MG63 (cell line): Measurements from ENCODE around the gene MRPL57. TPM values are rescaled to one million over a fixed set of nuclear protein-coding genes. Genes with fewer than 3 reads are reported as not detected.
"Not testable (repeated sequence)": the region's sequence is repeated elsewhere in the genome, so short reads cannot be mapped to it uniquely, and the experiment has no call there.

ENCODE experiments used
- DNase-seq: peaks from one replicate; pipeline ENCODE4 v3.0.0-alpha.2; 2020
- H3K27me3 ChIP-seq: fragments of 250-450 bp; sonication (Bioruptor Pico); 2 replicates; pipeline ENCODE4 v1.5.1; 2020; ENCODE audit warnings: mild to moderate bottlenecking, moderate library complexity
- H3K36me3 ChIP-seq: fragments of 250-450 bp; sonication (Bioruptor Pico); 2 replicates; pipeline ENCODE4 v1.5.1; 2020; ENCODE audit warnings: mild to moderate bottlenecking, moderate library complexity
- H3K4me3 ChIP-seq: fragments of 250-450 bp; sonication (Bioruptor Pico); 2 replicates; pipeline ENCODE4 v1.5.1; 2020; ENCODE audit warnings: mild to moderate bottlenecking, moderate library complexity
- H3K9me3 ChIP-seq: fragments of 250-450 bp; sonication (Bioruptor Pico); 2 replicates; pipeline ENCODE4 v1.5.1; 2020; ENCODE audit warnings: mild to moderate bottlenecking, moderate library complexity
- total RNA-seq: library from RNA; depleted of rRNA; stranded (reverse); fragments of >200 nt; shearing (Covaris generic); gene quantifications from 2 replicates; pipeline ENCODE4 v1.2.3, GENCODE V29; 2014; ENCODE audit warnings: low replicate concordance

MRPL57 gene
- total RNA-seq, 1 experiment from 2014 or later, result 18.0 TPM

- not testable (repeated sequence) for H3K4me3 ChIP-seq, H3K9me3 ChIP-seq, H3K27me3 ChIP-seq, DNase-seq
- peaks cover 51% of the 10 kb centered on the region for H3K36me3 ChIP-seq
Measured at GRCh38 chr13:21173767-21174166, 2.7 kb upstream of the MRPL57 start.

DNA sequence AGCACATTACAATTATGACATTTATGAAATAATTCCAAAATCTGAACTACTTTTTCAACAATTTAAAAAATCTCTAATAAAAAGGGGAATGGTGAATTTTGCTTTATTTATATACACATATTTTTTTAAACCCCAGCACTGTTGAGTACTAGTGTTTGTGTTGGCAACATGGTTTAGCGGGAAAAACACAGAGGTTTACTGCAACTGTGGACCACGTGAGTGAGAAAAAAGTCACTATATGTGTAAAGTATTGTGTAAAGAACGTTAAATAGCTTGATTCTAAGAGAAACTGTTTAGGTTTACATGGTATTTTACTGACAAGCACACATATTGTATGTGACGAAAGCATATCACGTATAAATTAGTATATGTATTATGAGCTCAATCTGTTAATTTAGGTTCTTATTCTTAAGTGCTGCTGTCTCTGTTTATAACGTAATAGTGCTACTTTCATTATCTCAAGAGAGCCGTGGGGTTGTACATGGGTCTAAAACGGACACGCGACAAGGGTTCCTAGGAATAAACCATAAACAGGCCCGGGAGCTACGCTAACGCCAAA lies 723 bp upstream of the MRPL57 start:
- H3K4me3 ChIP-seq, result peak overlapping the region; percentile 80
- H3K9me3 ChIP-seq, result no peaks in the 10 kb centered on the region; the same call in 1 of the 2 replicates
- peaks cover 43% of the 10 kb centered on the region for H3K36me3 ChIP-seq
- no peaks in the 10 kb centered on the region for H3K27me3 ChIP-seq
- no peak for DNase-seq

GRCh38 chr13:21176982-21177284 lies 475 bp downstream of the MRPL57 start:
- H3K36me3 ChIP-seq, result peaks cover 33% of the 10 kb centered on the region
- peak overlapping the region; percentile 80 for H3K4me3 ChIP-seq
- H3K27me3 ChIP-seq, result no peaks in the 10 kb centered on the region
- DNase-seq, result no peak
- no peaks in the 10 kb centered on the region; the same call in 1 of the 2 replicates for H3K9me3 ChIP-seq

DNA sequence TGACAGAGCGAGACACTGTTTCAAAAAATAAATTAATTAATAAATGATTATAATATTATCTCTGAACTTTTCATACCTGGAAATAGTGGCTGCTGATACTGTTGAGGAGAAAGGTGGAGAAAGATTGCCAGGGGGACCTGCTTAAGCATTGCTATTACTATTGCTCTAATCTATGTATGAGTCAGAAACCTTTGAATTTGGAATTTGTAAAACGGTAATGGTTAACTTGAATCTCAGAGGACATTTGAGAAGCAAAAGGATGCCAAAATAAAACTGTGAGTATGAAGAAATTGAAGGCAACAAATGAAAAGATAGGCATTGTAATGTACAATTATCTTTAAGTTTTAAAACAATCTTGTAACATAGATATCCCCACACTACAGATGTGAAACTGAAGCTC lies 5.2 kb downstream of the MRPL57 start:
- Histone ChIP-seq H3K9me3 (no peaks in the 10 kb centered on the region), H3K27me3 (no peaks in the 10 kb centered on the region), H3K4me3 (no peak overlapping the region), H3K36me3 (peaks cover 16% of the 10 kb centered on the region)
- DNase-seq, result no peak

DNA sequence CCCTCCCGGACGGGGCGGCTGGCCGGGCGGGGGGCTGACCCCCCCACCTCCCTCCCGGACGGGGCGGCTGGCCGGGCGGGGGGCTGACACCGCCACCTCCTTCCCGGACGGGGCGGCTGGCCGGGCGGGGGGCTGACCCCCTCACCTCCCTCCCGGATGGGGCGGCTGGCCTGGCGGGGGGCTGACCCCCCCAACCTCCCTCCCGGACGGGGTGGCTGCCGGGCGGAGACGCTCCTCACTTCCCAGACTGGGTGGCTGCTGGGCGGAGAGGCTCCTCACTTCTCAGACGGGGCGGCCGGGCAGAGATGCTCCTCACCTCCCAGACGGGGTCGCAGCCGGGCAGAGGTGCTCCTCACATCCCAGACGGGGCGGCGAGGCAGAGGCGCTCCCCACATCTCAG lies 10.0 kb downstream of the MRPL57 start:
- H3K4me3 ChIP-seq, H3K9me3 ChIP-seq, H3K36me3 ChIP-seq, H3K27me3 ChIP-seq, DNase-seq: not testable (repeated sequence)

DNA sequence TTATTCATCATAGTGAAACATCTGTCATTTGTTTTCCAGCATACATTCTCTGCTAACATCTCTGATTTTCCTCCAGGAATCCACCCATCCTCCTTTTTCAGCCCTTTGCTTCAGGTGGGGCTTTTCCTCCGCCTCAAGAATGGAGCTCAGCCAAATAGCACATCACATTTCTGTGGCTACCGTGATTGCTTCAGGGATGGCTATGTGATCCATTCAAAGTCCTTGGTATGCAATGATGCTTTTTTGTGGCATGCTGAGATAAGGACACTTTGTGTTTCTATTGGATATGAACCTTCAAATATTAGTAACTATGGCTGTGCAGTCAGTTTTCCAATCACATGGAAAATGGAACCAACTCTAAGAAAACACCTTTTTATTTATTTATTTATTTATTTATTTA lies 18.3 kb downstream of the MRPL57 start:
- H3K27me3 ChIP-seq, H3K9me3 ChIP-seq, H3K36me3 ChIP-seq, H3K4me3 ChIP-seq, DNase-seq: not testable (repeated sequence)

DNA sequence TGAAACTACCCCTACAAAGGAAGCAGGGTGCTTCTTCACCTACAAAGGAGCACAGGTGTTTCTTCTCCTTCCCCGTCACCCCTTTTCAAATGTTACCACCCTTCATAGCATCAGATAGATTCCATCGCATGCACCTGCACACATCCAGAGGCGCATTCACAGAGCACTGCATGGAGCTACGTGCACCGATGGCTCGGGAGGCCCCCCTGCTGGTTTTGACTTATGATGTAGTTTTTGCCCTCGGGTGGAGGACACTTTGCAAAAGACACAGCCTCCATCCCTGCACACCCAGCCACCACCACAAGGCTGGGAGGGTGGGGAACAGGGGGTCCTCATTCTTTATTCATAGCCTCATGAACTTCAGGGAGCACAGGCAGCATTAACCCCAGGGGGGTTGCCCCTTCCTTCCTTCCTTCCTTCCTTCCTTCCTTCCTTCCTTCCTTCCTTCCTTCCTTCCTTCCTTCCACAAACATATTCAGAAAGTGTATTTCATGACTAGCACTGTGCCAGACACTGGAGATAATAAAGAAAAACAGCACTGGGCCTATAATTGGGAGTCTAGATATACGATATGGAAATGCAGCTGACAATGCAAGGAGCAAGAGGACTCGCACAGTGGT lies 21.3 kb downstream of the MRPL57 start:
- not testable (repeated sequence) for DNase-seq, H3K9me3 ChIP-seq, H3K36me3 ChIP-seq, H3K4me3 ChIP-seq, H3K27me3 ChIP-seq

- H3K9me3 ChIP-seq, H3K36me3 ChIP-seq, H3K27me3 ChIP-seq, H3K4me3 ChIP-seq, DNase-seq: not testable (repeated sequence)
Measured at GRCh38 chr13:21198391-21198790, 21.9 kb downstream of the MRPL57 start.

DNA sequence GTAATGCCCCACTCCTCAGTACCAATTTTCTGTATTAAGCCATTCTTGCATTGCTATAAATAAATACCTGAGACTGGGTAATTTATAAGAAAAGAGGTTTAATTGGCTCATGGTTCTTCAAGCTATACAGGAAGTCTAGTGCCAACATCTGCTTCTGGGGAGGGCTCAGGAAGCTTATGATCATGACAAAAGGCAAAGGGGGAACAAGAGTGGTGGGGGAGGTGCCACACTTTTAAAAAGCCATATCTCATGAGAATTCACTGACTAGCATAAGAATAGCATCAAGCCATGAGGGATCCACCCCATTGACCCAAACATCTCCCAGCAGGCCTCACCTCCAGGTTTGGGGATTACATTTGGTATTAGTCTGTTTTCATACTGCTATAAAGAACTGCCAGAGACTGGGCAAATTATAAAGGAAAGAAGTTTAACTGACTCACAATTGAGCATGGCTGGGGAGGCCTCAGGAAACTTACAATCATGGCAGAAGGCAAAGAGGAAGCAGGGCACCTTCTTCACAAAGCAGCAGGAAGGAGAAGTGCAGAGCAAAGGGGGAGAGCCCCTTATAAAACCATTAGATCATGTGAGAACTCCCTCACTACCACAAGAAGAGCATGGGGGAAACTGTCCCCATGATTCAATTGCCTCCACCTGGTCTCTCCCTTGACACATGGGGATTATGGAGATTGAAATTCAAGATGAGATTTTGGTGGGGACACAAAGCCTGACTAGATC lies 25.2 kb downstream of the MRPL57 start:
- H3K9me3 ChIP-seq, DNase-seq, H3K36me3 ChIP-seq, H3K4me3 ChIP-seq, H3K27me3 ChIP-seq: not testable (repeated sequence)

DNA sequence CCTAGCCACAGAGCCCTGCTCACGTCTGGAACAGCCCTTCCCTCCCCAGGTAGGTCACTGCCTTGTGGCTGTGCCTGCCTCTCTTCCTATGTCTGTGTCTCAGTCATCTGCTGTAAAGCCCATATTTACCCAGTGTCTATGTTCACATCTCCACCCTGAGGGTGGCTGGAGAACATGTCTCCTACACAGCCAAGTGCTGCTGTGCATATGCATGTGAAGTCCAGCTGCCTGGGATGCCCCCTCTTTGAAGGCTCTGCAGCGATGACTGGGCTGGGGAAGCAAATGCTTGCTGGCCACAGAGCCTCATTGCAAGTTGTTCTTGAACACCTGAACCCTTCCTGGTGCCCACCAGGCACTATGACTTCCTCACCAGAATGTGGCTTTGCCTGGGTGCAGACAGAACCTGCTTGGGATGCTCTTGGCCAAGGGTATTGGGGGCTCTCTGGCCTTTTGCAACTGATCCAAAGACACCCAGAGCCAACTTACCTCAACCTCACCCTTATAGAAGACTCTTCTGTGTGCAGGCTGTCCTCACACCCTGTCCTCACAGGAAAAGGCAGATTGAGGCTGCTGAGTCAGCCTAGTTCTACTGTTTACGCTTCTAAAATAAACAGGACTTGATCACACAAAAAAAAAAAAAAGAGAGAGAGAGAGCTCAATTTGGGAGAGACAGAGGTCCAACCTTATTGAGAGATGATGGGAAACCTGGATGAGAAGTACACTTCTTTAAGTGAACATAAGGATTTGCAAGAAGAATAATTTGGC lies 26.5 kb downstream of the MRPL57 start:
- Histone ChIP-seq H3K9me3 (no peaks in the 10 kb centered on the region), H3K4me3 (no peak overlapping the region), H3K27me3 (no peaks in the 10 kb centered on the region), H3K36me3 (no peaks in the 10 kb centered on the region)
- DNase-seq, result peak; percentile 21

GRCh38 chr13:21208652-21209154 lies 32.2 kb downstream of the MRPL57 start:
- Histone ChIP-seq H3K9me3 (0 out of 2 replicates have a peak, but pooled peaks cover 5% of the 10 kb centered on the region), H3K36me3 (no peaks in the 10 kb centered on the region), H3K27me3 (no peaks in the 10 kb centered on the region; the same call in 1 of the 2 replicates), H3K4me3 (no peak overlapping the region)
- no peak for DNase-seq

- Histone ChIP-seq H3K9me3 (0 out of 2 replicates have a peak, but pooled peaks cover 5% of the 10 kb centered on the region), H3K36me3 (no peaks in the 10 kb centered on the region), H3K27me3 (peaks cover 2% of the 10 kb centered on the region; the same call in 1 of the 2 replicates), H3K4me3 (no peak overlapping the region)
- no peak for DNase-seq
Measured at GRCh38 chr13:21212138-21212775, 35.8 kb downstream of the MRPL57 start.

- not testable (repeated sequence) for H3K27me3 ChIP-seq, DNase-seq, H3K36me3 ChIP-seq, H3K4me3 ChIP-seq, H3K9me3 ChIP-seq
Measured at GRCh38 chr13:21215419-21215818, 39.0 kb downstream of the MRPL57 start.

GRCh38 chr13:21216332-21216731 lies 39.9 kb downstream of the MRPL57 start:
- Histone ChIP-seq H3K9me3 (peaks cover 7% of the 10 kb centered on the region; the same call in 1 of the 2 replicates), H3K27me3 (peaks cover 2% of the 10 kb centered on the region; the same call in 1 of the 2 replicates), H3K36me3 (no peaks in the 10 kb centered on the region), H3K4me3 (no peak overlapping the region)
- DNase-seq, result no peak

DNA sequence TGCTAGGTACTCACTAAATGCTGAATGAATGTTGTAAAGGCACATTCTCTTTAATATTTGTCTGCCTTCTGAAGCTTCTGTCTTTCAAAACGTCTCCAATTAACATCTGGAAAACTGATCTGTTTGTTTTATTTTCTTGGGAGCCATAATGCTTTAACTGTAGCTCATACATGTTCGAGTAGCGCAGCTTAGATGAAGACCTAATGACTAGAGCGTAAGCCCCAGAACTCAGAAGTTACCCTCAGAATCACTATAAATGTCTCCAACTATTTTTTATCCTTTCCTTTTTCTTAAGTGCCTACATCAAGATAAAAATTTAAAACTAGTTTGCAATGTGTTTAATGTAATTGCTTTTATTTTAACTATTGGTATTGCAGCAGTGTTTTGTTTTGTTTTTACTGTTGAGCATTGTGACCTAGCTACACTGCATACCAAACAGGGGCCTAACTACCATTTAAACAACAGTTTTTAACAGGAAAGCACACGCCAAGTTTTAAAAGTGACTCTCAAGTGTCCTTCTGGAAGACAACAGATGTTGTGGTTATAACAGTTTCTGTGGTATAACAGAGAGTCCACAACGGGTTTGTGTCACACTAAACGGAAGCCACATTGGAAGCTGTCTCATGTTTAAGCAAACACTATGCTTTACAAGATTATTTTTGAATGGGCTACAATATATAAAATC lies 42.0 kb downstream of the MRPL57 start:
- Histone ChIP-seq H3K36me3 (no peaks in the 10 kb centered on the region), H3K27me3 (peaks cover 2% of the 10 kb centered on the region; the same call in 1 of the 2 replicates), H3K4me3 (no peak overlapping the region), H3K9me3 (peaks cover 7% of the 10 kb centered on the region)
- DNase-seq, result no peak

GRCh38 chr13:21219036-21219381 lies 42.6 kb downstream of the MRPL57 start:
- DNase-seq, result no peak
- H3K36me3 ChIP-seq, result no peaks in the 10 kb centered on the region
- H3K27me3 ChIP-seq, result no peaks in the 10 kb centered on the region
- H3K4me3 ChIP-seq, result no peak overlapping the region
- peaks cover 7% of the 10 kb centered on the region for H3K9me3 ChIP-seq
